Eye (tissue), 1 donor: ENCODE measurements around the gene GALNT6.

Experiments
- DNase-seq: peaks from one replicate; pipeline ENCODE4 v3.0.0-alpha.2; 2015

Gene GALNT6

GRCh38 chr12:51391283-51392123, at the start of gene GALNT6:
TSS of gene GALNT6 (minus strand) at chr12:51391406. CDS start at chr12:51379781, 11,625 bp downstream.
- DNase-seq = peak; percentile 59

- no peak for DNase-seq
These were observed 48.1 kb upstream of the GALNT6 start for GRCh38 chr12:51439330-51439729.

GRCh38 chr12:51437431-51437830, 46.2 kb upstream of the GALNT6 start:
- no peak for DNase-seq

GRCh38 chr12:51434305-51434704, 43.1 kb upstream of the GALNT6 start:
- peak; percentile 80 for DNase-seq

- DNase-seq = no peak
These were observed 41.7 kb upstream of the GALNT6 start for GRCh38 chr12:51432921-51433320.

GRCh38 chr12:51430196-51430895, 39.1 kb upstream of the GALNT6 start:
- DNase-seq = no peak

GRCh38 chr12:51429700-51430099, 38.5 kb upstream of the GALNT6 start:
- no peak for DNase-seq

GRCh38 chr12:51428256-51428655, 37.0 kb upstream of the GALNT6 start:
- DNase-seq = peak; percentile 11

GRCh38 chr12:51424662-51425539, 33.7 kb upstream of the GALNT6 start, which contains the start of gene SLC4A8:
TSS of gene SLC4A8 (plus strand) at chr12:51424831. CDS start at chr12:51424988, 157 bp downstream.
- DNase-seq = peak; percentile 98

- no peak for DNase-seq
These were observed 33.0 kb upstream of the GALNT6 start for GRCh38 chr12:51424094-51424661.

- DNase-seq = peak; percentile 90
These were observed 30.2 kb upstream of the GALNT6 start for GRCh38 chr12:51421266-51421884.

- peak; percentile 20 for DNase-seq
These were observed 28.4 kb upstream of the GALNT6 start for GRCh38 chr12:51419425-51420193.

GRCh38 chr12:51417826-51418225, 26.6 kb upstream of the GALNT6 start:
- no peak for DNase-seq

- peak; percentile 17 for DNase-seq
These were observed 24.7 kb upstream of the GALNT6 start for GRCh38 chr12:51415931-51416330.

- DNase-seq = no peak
These were observed 22.6 kb upstream of the GALNT6 start for GRCh38 chr12:51413791-51414190.

GRCh38 chr12:51413149-51413548, 21.9 kb upstream of the GALNT6 start:
- no peak for DNase-seq

GRCh38 chr12:51409846-51410245, 18.6 kb upstream of the GALNT6 start:
- no peak for DNase-seq

GRCh38 chr12:51407604-51408003, 16.4 kb upstream of the GALNT6 start:
- no peak for DNase-seq

GRCh38 chr12:51406859-51407258, 15.7 kb upstream of the GALNT6 start:
- DNase-seq = no peak

GRCh38 chr12:51406290-51406689, 15.1 kb upstream of the GALNT6 start:
- no peak for DNase-seq

- DNase-seq = no peak
These were observed 14.6 kb upstream of the GALNT6 start for GRCh38 chr12:51405801-51406207.
